Upper lobe of right lung (tissue), 1 donor: Measurements from ENCODE around the gene PPM1B. TPM values are rescaled to one million over a fixed set of nuclear protein-coding genes. Genes with fewer than 3 reads are reported as not detected.

Experiments
- ATAC-seq: fragments of 200-7000 bp; cut with Tn5 transposase; one replicate; pipeline ENCODE4 v1.9.1; 2020; ENCODE audit warnings: mild to moderate bottlenecking, moderate library complexity
- DNase-seq: peaks from one replicate; pipeline ENCODE4 v3.0.0-alpha.2; 2020
- H3K27ac ChIP-seq: fragments of 200-600 bp; one replicate; pipeline ENCODE4 v1.8.0; 2022
- H3K27me3 ChIP-seq: fragments of 200-600 bp; one replicate; pipeline ENCODE4 v1.8.0; 2022; ENCODE audit warnings: mild to moderate bottlenecking
- H3K36me3 ChIP-seq: fragments of 200-600 bp; one replicate; pipeline ENCODE4 v1.8.0; 2022
- H3K4me1 ChIP-seq: fragments of 200-600 bp; one replicate; pipeline ENCODE4 v1.8.0; 2022
- H3K4me3 ChIP-seq: fragments of 200-600 bp; one replicate; pipeline ENCODE4 v1.8.0; 2022; ENCODE audit warnings: mild to moderate bottlenecking
- H3K9me3 ChIP-seq: fragments of 200-600 bp; one replicate; pipeline ENCODE4 v1.8.0; 2022
- intact Hi-C: fragments of 100-400 bp; cut with DNase I; formaldehyde crosslinking; loops from one replicate; pipeline ENCODE4 v1.11.0; 2022
- total RNA-seq: library from RNA; stranded (reverse); fragmentation: NEBNext Ultra II Directional; extraction: Animal tissue kit (Norgen Biotek cat#: 25700); gene quantifications from one replicate; pipeline ENCODE4 v1.2.1, GENCODE V29; 2021
- TF ChIP-seq, protein P1 (sequence below): fragments of 200-600 bp; IDR thresholded peaks from one replicate; pipeline ENCODE4 v1.8.0; 2022; ENCODE audit warnings: antibody characterized with exemption
- donor health status: DM: no; HTN: yes; CAD: no; lungs with severe emphysema.

The PPM1B gene
- total RNA-seq, 1 donor from 2014 or later: 45.8 TPM

GRCh38 chr2:44210362-44210761 lies 41.7 kb downstream of the PPM1B start:
- intact Hi-C loops: no loop called here
- ATAC-seq (no peak), DNase-seq (no peak)
- Histone ChIP-seq H3K27ac (no peak overlapping the region), H3K4me3 (no peak overlapping the region), H3K4me1 (no peaks in the 10 kb centered on the region), H3K36me3 (peaks cover 29% of the 10 kb centered on the region), H3K9me3 (no peaks in the 10 kb centered on the region), H3K27me3 (no peaks in the 10 kb centered on the region)
- TF ChIP-seq, protein P1, sequence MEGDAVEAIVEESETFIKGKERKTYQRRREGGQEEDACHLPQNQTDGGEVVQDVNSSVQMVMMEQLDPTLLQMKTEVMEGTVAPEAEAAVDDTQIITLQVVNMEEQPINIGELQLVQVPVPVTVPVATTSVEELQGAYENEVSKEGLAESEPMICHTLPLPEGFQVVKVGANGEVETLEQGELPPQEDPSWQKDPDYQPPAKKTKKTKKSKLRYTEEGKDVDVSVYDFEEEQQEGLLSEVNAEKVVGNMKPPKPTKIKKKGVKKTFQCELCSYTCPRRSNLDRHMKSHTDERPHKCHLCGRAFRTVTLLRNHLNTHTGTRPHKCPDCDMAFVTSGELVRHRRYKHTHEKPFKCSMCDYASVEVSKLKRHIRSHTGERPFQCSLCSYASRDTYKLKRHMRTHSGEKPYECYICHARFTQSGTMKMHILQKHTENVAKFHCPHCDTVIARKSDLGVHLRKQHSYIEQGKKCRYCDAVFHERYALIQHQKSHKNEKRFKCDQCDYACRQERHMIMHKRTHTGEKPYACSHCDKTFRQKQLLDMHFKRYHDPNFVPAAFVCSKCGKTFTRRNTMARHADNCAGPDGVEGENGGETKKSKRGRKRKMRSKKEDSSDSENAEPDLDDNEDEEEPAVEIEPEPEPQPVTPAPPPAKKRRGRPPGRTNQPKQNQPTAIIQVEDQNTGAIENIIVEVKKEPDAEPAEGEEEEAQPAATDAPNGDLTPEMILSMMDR: no peak

DNA sequence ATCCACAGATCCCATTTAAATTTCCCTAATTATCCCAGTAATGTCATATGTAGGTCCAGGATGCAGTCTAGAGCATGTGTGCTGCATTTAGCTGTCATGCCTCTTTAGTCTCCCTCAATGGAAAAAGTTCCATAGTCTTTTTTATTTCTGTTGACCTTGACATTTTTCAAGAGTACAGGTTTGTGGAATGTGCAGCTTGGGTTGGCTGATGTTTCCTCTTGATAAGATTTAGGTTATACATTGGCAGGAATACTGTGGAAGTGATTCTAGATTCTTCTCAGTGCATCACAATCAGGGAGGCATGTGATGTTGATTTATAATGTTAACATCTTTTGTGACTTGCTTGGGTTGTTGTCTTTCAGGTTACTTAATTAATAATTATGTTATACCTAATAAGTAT lies 42.5 kb downstream of the PPM1B start:
- ATAC-seq: no peak
- Histone ChIP-seq H3K36me3 (peaks cover 29% of the 10 kb centered on the region), H3K9me3 (no peaks in the 10 kb centered on the region), H3K27me3 (no peaks in the 10 kb centered on the region), H3K4me1 (no peaks in the 10 kb centered on the region), H3K4me3 (no peak overlapping the region), H3K27ac (no peak overlapping the region)
- intact Hi-C loops: no loop called here
- no peak for DNase-seq
- TF ChIP-seq, protein P1: no peak

GRCh38 chr2:44212302-44212701 lies 43.6 kb downstream of the PPM1B start:
- no peak overlapping the region for H3K27ac ChIP-seq
- ATAC-seq: no peak
- no peak overlapping the region for H3K4me3 ChIP-seq
- no peaks in the 10 kb centered on the region for H3K4me1 ChIP-seq
- peaks cover 29% of the 10 kb centered on the region for H3K36me3 ChIP-seq
- intact Hi-C loops: no loop called here
- no peak for DNase-seq
- no peaks in the 10 kb centered on the region for H3K9me3 ChIP-seq
- TF ChIP-seq, protein P1: no peak
- H3K27me3 ChIP-seq: no peaks in the 10 kb centered on the region

GRCh38 chr2:44215827-44216226 lies 47.2 kb downstream of the PPM1B start:
- no peak for ATAC-seq
- peaks cover 53% of the 10 kb centered on the region for H3K36me3 ChIP-seq
- no peak for DNase-seq
- H3K9me3 ChIP-seq: no peaks in the 10 kb centered on the region
- no peaks in the 10 kb centered on the region for H3K4me1 ChIP-seq
- H3K27ac ChIP-seq: no peak overlapping the region
- no peaks in the 10 kb centered on the region for H3K27me3 ChIP-seq
- H3K4me3 ChIP-seq: no peak overlapping the region
- TF ChIP-seq, protein P1: no peak
- intact Hi-C loops: no loop called here

DNA sequence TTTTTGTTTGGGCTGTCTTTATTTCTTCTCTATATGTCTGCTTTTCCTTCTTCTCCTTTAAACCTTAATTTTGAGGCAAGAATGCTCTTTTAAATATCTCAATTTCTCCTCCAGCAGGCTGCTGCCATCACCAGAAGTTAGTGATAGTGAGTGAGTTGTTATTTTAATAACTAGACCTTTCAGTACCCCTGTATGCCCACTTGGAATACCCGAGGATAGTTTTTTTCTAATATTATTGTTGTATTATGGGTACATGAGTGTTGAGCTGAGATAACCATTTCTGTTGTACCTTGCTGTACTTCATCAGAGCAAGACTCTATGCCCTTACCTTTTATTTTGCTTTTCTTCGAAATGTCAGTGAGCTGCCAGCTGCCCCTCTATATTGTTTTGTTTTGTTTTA lies 50.1 kb downstream of the PPM1B start:
- TF ChIP-seq, protein P1: no peak
- no peak for DNase-seq
- Histone ChIP-seq H3K4me3 (no peak overlapping the region), H3K36me3 (peaks cover 44% of the 10 kb centered on the region), H3K4me1 (no peaks in the 10 kb centered on the region), H3K27ac (no peak overlapping the region), H3K9me3 (no peaks in the 10 kb centered on the region), H3K27me3 (no peaks in the 10 kb centered on the region)
- intact Hi-C loops: no loop called here
- no peak for ATAC-seq

DNA sequence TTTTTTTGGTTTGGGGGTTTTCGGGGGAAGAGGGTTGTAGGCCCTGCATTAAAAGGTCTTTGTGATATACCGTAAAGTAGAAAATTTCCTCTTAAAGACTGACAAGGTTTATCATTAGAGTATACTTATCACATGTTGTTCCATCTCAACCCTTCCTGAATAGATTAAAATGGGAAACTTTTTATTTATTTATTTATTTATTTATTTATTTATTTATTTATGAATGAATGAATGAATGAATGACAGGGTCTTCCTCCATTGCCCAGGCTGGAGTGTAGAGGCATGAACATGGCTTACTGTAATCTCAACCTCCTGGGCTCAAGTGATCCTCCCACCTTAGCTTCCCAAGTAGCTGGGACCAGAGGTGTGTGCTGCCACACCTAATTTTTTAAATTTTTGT lies 58.1 kb downstream of the PPM1B start:
- TF ChIP-seq, protein P1: no peak
- H3K4me3 ChIP-seq: no peak overlapping the region
- H3K27me3 ChIP-seq: no peaks in the 10 kb centered on the region
- DNase-seq: no peak
- no peak overlapping the region for H3K27ac ChIP-seq
- H3K4me1 ChIP-seq: no peaks in the 10 kb centered on the region
- peaks cover 30% of the 10 kb centered on the region for H3K36me3 ChIP-seq
- no peak for ATAC-seq
- no peaks in the 10 kb centered on the region for H3K9me3 ChIP-seq
- intact Hi-C loops: no loop called here
